ENCODE results near the gene CEP152. TPM values are rescaled to one million over a fixed set of nuclear protein-coding genes. Genes with fewer than 3 reads are reported as not detected.

CEP152 gene
- total and polyA plus RNA-seq, 10 of the 15 experiments (the other 5 are each of a cell fraction or from before 2014, with no cell fraction given): 5.3 to 22.6 (median 14.2) TPM

GRCh38 chr15:48792408-48792807 lies 18.5 kb downstream of the CEP152 start:
- Histone ChIP-seq H3K4me3 (no peak overlapping the region), H3K36me3 (ENCODE audit: control insufficient read depth in 2 of 2, insufficient read depth in 2 of 2, low read length in 1 of 2) (peaks cover 2 to 22% of the 10 kb centered on the region in 2 experiments), H3K4me1 (ENCODE audit: control insufficient read depth, insufficient read depth, low read length) (peaks cover 8% of the 10 kb centered on the region), H4K20me1 (ENCODE audit: control insufficient read depth, insufficient read depth) (no peaks in the 10 kb centered on the region), H3K9me3 (replicated peaks; ENCODE audit: control insufficient read depth, insufficient read depth, low read length) (no peaks in the 10 kb centered on the region), H3K4me2 (ENCODE audit: control insufficient read depth, insufficient read depth) (no peak overlapping the region), H2AFZ (ENCODE audit: control insufficient read depth, low read depth, low read length) (no peak overlapping the region), H3K27me3 (replicated peaks in 1 of 2; ENCODE audit: control insufficient read depth in 2 of 2, insufficient read depth in 2 of 2, low read length in 1 of 2) (no peaks in the 10 kb centered on the region), H3K27ac (ENCODE audit: control insufficient read depth, insufficient read depth) (no peak overlapping the region), H3K9ac (ENCODE audit: control insufficient read depth, insufficient read depth, low read length) (no peak overlapping the region), H3K79me2 (ENCODE audit: control insufficient read depth, insufficient read depth, low read length) (no peaks in the 10 kb centered on the region)
- ChIA-PET CTCF (interaction anchor here (1.1 to 2.0 kb wide), 2 partner anchors 10 to 13 kb away, joined by 4 to 11 read pairs; no protein-coding TSS in a partner anchor), RAD21 (ENCODE audit: unreplicated experiment) (no interaction called here), SMC1A (ENCODE audit: uncharacterized antibody, unreplicated experiment) (interaction anchor here (1.4 kb wide), 1 partner anchor 82 kb away, joined by 4 read pairs; no protein-coding TSS in a partner anchor), POLR2A (no interaction called here)
- TF ChIP-seq RELB (IDR thresholded peaks at IDR 0.05; ENCODE audit: low read depth) (no peak), BCLAF1 (IDR thresholded peaks at IDR 0.05) (no peak), ZBED1 (IDR thresholded peaks at IDR 0.05; ENCODE audit: borderline replicate concordance) (no peak), JUND (IDR thresholded peaks at IDR 0.05; ENCODE audit: low read depth, low read length) (no peak), ZBTB11 (CRISPR knock-in tag; IDR thresholded peaks at IDR 0.05) (no peak), TARDBP (IDR thresholded peaks at IDR 0.05; ENCODE audit: borderline replicate concordance) (no peak), CREB1 (IDR thresholded peaks at IDR 0.05; ENCODE audit: low read depth) (no peak), IRF4 (IDR thresholded peaks at IDR 0.05; ENCODE audit: low read depth, low read length) (no peak), SIX5 (IDR thresholded peaks at IDR 0.05; ENCODE audit: low read depth, low read length, severe bottlenecking) (no peak)
- FAIRE-seq (no peak), DNase-seq (ENCODE audit: low read depth, low spot score) (no peak), ATAC-seq (no peak)
- BruUV-seq (replicated peaks): no TSS peak
- intact Hi-C loops (cut with micrococcal nuclease; ENCODE audit: unreplicated experiment): loop anchor here (10.0 kb wide), 1 partner anchor 288 kb away; no protein-coding TSS in a partner anchor
- in situ Hi-C loops (cut with MboI): no loop called here
- WGBS (ENCODE audit: insufficient coverage, insufficient replicate concordance, low lambda C conversion rate, missing lambda C conversion rate): 36% methylated on average over 3 of the region's 3 CpGs
